PC-3 (cell line): ENCODE results near the gene SNX8. TPM values are rescaled to one million over a fixed set of nuclear protein-coding genes. Genes with fewer than 3 reads are reported as not detected.

ENCODE experiments used
- ATAC-seq: fragments of 200-7000 bp; cut with Tn5 transposase; 2 replicates; pipeline ENCODE4 v1.9.1; 2020; ENCODE audit warnings: mild to moderate bottlenecking, moderate library complexity
- BruUV-seq: library from RNA; stranded (reverse); fragments of 400-500 nt; replicated peaks from 2 replicates; lab custom pipeline; 2021; lab: Mats Ljungman, UMichigan
- CTCF ChIA-PET: fragments of 300-600 bp; sonication (Branson Sonifier 250); formaldehyde crosslinking; loops from one replicate; lab custom pipeline; 2022; ENCODE audit warnings: antibody characterized with exemption; lab: Charles Lee
- POLR2A ChIA-PET: fragments of 300-600 bp; sonication (Branson Sonifier 250); formaldehyde crosslinking; loops from one replicate; lab custom pipeline; 2022; ENCODE audit warnings: antibody characterized with exemption; ENCODE audit not compliant: unreplicated experiment; lab: Charles Lee
- DNase-seq: peaks from one replicate; pipeline ENCODE4 v3.0.0-alpha.2; 2015
- H2AFZ ChIP-seq: fragments of 300-600 bp; sonication (generic); 2 replicates; pipeline ENCODE4 v1.6.0; 2016; ENCODE audit warnings: antibody characterized with exemption, low read length
- H3F3A ChIP-seq: fragments of 300-600 bp; sonication (generic); one replicate; pipeline ENCODE4 v1.6.0; 2017; ENCODE audit warnings: antibody characterized with exemption, low read length, control low read depth, mild to moderate bottlenecking; ENCODE audit not compliant: unreplicated experiment
- H3K27ac ChIP-seq: fragments of 300-600 bp; sonication (generic); 2 replicates; pipeline ENCODE4 v1.5.1; 2016; ENCODE audit warnings: mild to moderate bottlenecking, low read length
- H3K27me3 ChIP-seq: fragments of 300-600 bp; sonication (generic); 2 replicates; pipeline ENCODE4 v1.6.1; 2016; ENCODE audit warnings: low read length, mixed read lengths
- H3K36me3 ChIP-seq: fragments of 300-600 bp; sonication (generic); 2 replicates; pipeline ENCODE4 v1.6.1; 2016; ENCODE audit warnings: low read depth, mixed run types, low read length, mixed read lengths
- H3K4me1 ChIP-seq: fragments of 300-600 bp; sonication (generic); 2 replicates; pipeline ENCODE4 v1.5.1; 2016; ENCODE audit warnings: low read length; ENCODE audit not compliant: insufficient read depth
- H3K4me2 ChIP-seq: fragments of 300-600 bp; sonication (generic); 2 replicates; pipeline ENCODE4 v1.6.0; 2016; ENCODE audit warnings: low read length
- H3K4me3 ChIP-seq: fragments of 300-600 bp; sonication (generic); 2 replicates; pipeline ENCODE4 v1.5.1; 2016; ENCODE audit warnings: mild to moderate bottlenecking, low read length, mixed read lengths
- H3K79me2 ChIP-seq: fragments of 300-600 bp; sonication (generic); 2 replicates; pipeline ENCODE4 v1.6.1; 2017; ENCODE audit warnings: low read length, mixed read lengths
- H3K9ac ChIP-seq: fragments of 300-600 bp; sonication (generic); 2 replicates; pipeline ENCODE4 v1.6.0; 2016; ENCODE audit warnings: mild to moderate bottlenecking, low read length
- H3K9me2 ChIP-seq: fragments of 300-600 bp; sonication (generic); replicated peaks from 2 replicates; pipeline ENCODE4 v1.6.1; 2016; ENCODE audit warnings: mixed run types, low read length, mixed read lengths
- H3K9me3 ChIP-seq: fragments of 300-600 bp; sonication (generic); 2 replicates; pipeline ENCODE4 v1.6.1; 2016; ENCODE audit warnings: low read length, mixed read lengths
- H4K20me1 ChIP-seq: fragments of 300-600 bp; sonication (generic); 2 replicates; pipeline ENCODE4 v1.6.1; 2016; ENCODE audit warnings: low read length, mixed read lengths
- CTCF ChIP-seq: fragments of 300-600 bp; sonication (generic); conservative IDR thresholded peaks from 2 replicates; pipeline ENCODE4 v1.5.1; 2017; ENCODE audit warnings: antibody characterized with exemption, low read depth, mild to moderate bottlenecking, low read length
- EZH2 ChIP-seq: fragments of 300-600 bp; sonication (generic); IDR thresholded peaks from one replicate; pipeline ENCODE4 v1.6.1; 2017; ENCODE audit warnings: antibody characterized with exemption, mild to moderate bottlenecking, low read length; ENCODE audit not compliant: unreplicated experiment
- EZH2phosphoT487 ChIP-seq: fragments of 300-600 bp; sonication (generic); IDR thresholded peaks from 2 replicates; pipeline ENCODE4 v1.6.1; 2018; ENCODE audit warnings: mild to moderate bottlenecking, antibody characterized with exemption, low read length, borderline replicate concordance
- intact Hi-C: fragments of 100-400 bp; cut with micrococcal nuclease; formaldehyde crosslinking; loops from 2 replicates; pipeline ENCODE4 v1.9.0; 2023
- total RNA-seq: library from RNA; depleted of rRNA; stranded (reverse); fragments of >200 nt; gene quantifications from 2 replicates; pipeline ENCODE4 v1.2.3, GENCODE V29; 2014

The SNX8 gene
- total RNA-seq, 1 experiment from 2014 or later = 12.3 TPM

- DNase-seq (no peak), ATAC-seq (no peak)
- Histone ChIP-seq H4K20me1 (peaks cover 71% of the 10 kb centered on the region), H2AFZ (no peak overlapping the region), H3K9ac (no peak overlapping the region), H3K9me3 (no peaks in the 10 kb centered on the region), H3K79me2 (peaks cover 83% of the 10 kb centered on the region), H3K27ac (no peak overlapping the region), H3K4me3 (no peak overlapping the region), H3K9me2 (no peaks in the 10 kb centered on the region), H3K27me3 (no peaks in the 10 kb centered on the region), H3K4me1 (peaks cover 14% of the 10 kb centered on the region), H3F3A (peaks cover 6% of the 10 kb centered on the region), H3K36me3 (peaks cover 84% of the 10 kb centered on the region), H3K4me2 (no peak overlapping the region)
- intact Hi-C loops = no loop called here
- POLR2A ChIA-PET = no interaction called here
- no TSS peak for BruUV-seq
- TF ChIP-seq CTCF = no peak
- no peak for TF ChIP-seq EZH2
- TF ChIP-seq EZH2phosphoT487 = no peak
- CTCF ChIA-PET = no interaction called here
These were observed 46.6 kb upstream of the SNX8 start for GRCh38 chr7:2360796-2361195.

GRCh38 chr7:2359610-2360009, 45.4 kb upstream of the SNX8 start:
- DNase-seq (no peak), ATAC-seq (no peak)
- intact Hi-C loops = loop anchor here (10.0 kb wide), 1 partner anchor 785 kb away; the partner anchor contains the start of gene PSMG3
- Histone ChIP-seq H3K27me3 (no peaks in the 10 kb centered on the region), H3K27ac (no peak overlapping the region), H3K9me2 (no peaks in the 10 kb centered on the region), H3F3A (peaks cover 5% of the 10 kb centered on the region), H3K4me3 (no peak overlapping the region), H3K4me2 (no peak overlapping the region), H3K79me2 (peaks cover 85% of the 10 kb centered on the region), H3K9ac (no peak overlapping the region), H3K36me3 (peaks cover 74% of the 10 kb centered on the region), H4K20me1 (peaks cover 72% of the 10 kb centered on the region), H3K9me3 (no peaks in the 10 kb centered on the region), H2AFZ (no peak overlapping the region), H3K4me1 (peaks cover 14% of the 10 kb centered on the region)
- POLR2A ChIA-PET = no interaction called here
- CTCF ChIA-PET = no interaction called here
- no TSS peak for BruUV-seq
- TF ChIP-seq EZH2phosphoT487 (no peak), CTCF (no peak)

DNA sequence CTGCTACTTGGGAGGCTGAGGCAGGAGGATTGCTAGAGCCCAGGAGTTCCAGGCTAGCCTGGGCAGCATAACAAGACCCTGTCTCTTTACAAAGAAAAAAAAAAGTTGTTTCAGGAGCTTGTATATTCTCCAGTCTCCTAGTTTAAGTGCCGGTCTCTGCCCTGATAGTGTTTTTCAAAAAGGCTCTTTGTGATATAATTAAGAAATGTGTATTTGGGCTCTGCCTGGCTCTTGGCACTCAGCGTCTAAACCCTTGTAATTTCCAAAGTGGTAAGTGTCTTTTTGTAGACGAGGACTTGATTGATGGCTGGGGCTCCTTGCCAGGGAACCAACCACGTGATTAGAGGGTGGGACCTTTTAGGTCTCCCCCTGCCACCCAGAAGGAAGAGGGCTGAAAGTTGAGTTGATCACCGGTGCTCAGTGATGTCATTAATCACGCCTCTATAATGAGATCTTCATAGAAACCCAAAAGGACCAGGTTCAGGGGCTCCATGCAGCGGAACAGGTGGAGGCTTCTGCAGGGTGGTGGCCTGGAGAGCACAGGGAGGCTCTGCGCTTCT, 44.8 kb upstream of the SNX8 start:
- ChIA-PET POLR2A (interaction anchor here (0.6 kb wide), 1 partner anchor 44 kb away, joined by 4 read pairs; the partner anchor contains the start of gene CHST12), CTCF (no interaction called here)
- H3K4me2 ChIP-seq = no peak overlapping the region
- H3K4me1 ChIP-seq = peaks cover 14% of the 10 kb centered on the region
- no peaks in the 10 kb centered on the region for H3F3A ChIP-seq
- H3K4me3 ChIP-seq = no peak overlapping the region
- peaks cover 67% of the 10 kb centered on the region for H4K20me1 ChIP-seq
- no peaks in the 10 kb centered on the region for H3K9me2 ChIP-seq
- no peak overlapping the region for H3K27ac ChIP-seq
- peaks cover 80% of the 10 kb centered on the region for H3K79me2 ChIP-seq
- intact Hi-C loops = loop anchor here (10.0 kb wide), 1 partner anchor 784 kb away; the partner anchor contains the start of gene PSMG3
- H2AFZ ChIP-seq = no peak overlapping the region
- no peaks in the 10 kb centered on the region for H3K27me3 ChIP-seq
- TF ChIP-seq CTCF = no peak
- no peak for TF ChIP-seq EZH2phosphoT487
- TF ChIP-seq EZH2 = no peak
- DNase-seq = no peak
- H3K36me3 ChIP-seq = peaks cover 68% of the 10 kb centered on the region
- ATAC-seq = no peak
- no peak overlapping the region for H3K9ac ChIP-seq
- BruUV-seq = no TSS peak
- H3K9me3 ChIP-seq = no peaks in the 10 kb centered on the region
